GM21723 (cell line): ENCODE measurements around the gene EXOC3L2.

ENCODE experiments used
- ATAC-seq: cut with Tn5 transposase; IDR thresholded peaks from one replicate; pipeline ENCODE4 v1.9.1; 2021; ENCODE audit warnings: mild to moderate bottlenecking, moderate library complexity; ENCODE audit not compliant: unreplicated experiment

EXOC3L2 gene

GRCh38 chr19:45182758-45183157, 62.4 kb downstream of the EXOC3L2 start:
- ATAC-seq: no peak

GRCh38 chr19:45180936-45181335, 64.3 kb downstream of the EXOC3L2 start:
- ATAC-seq: no peak

GRCh38 chr19:45179892-45180370, 65.3 kb downstream of the EXOC3L2 start:
- no peak for ATAC-seq

GRCh38 chr19:45179072-45179891, 65.9 kb downstream of the EXOC3L2 start:
- ATAC-seq: peak; percentile 7

- ATAC-seq: peak; percentile 76
Measured at GRCh38 chr19:45178262-45179071, 66.7 kb downstream of the EXOC3L2 start, which contains the start of gene BLOC1S3. Gene BLOC1S3, plus strand, starts transcription at chr19:45178784. Its CDS starts 513 bp downstream, at chr19:45179297.

- peak; percentile 11 for ATAC-seq
Measured at GRCh38 chr19:45177817-45178261, 67.4 kb downstream of the EXOC3L2 start, which contains the start of gene TRAPPC6A. Gene TRAPPC6A, minus strand, starts transcription at chr19:45178237. Its CDS starts 19 bp downstream, at chr19:45178218.

- ATAC-seq: no peak
Measured at GRCh38 chr19:45175515-45176345, 69.5 kb downstream of the EXOC3L2 start.

- ATAC-seq: no peak
Measured at GRCh38 chr19:45173816-45174215, 71.4 kb downstream of the EXOC3L2 start.

- no peak for ATAC-seq
Measured at GRCh38 chr19:45172611-45173208, 72.5 kb downstream of the EXOC3L2 start.

GRCh38 chr19:45172173-45172572, 73.0 kb downstream of the EXOC3L2 start:
- no peak for ATAC-seq

GRCh38 chr19:45171211-45171623, 74.0 kb downstream of the EXOC3L2 start:
- ATAC-seq: no peak

GRCh38 chr19:45170146-45171106, 74.8 kb downstream of the EXOC3L2 start:
- no peak for ATAC-seq

- no peak for ATAC-seq
Measured at GRCh38 chr19:45169602-45170001, 75.6 kb downstream of the EXOC3L2 start.

- ATAC-seq: no peak
Measured at GRCh38 chr19:45168767-45169351, 76.3 kb downstream of the EXOC3L2 start.

- no peak for ATAC-seq
Measured at GRCh38 chr19:45166723-45167252, 78.4 kb downstream of the EXOC3L2 start.

- peak; percentile 77 for ATAC-seq
Measured at GRCh38 chr19:45164577-45165335, 80.5 kb downstream of the EXOC3L2 start.

GRCh38 chr19:45163751-45164460, 81.3 kb downstream of the EXOC3L2 start:
- no peak for ATAC-seq
